Endodermal cell (in vitro differentiated cells): ENCODE measurements around the gene GRPR. TPM values are rescaled to one million over a fixed set of nuclear protein-coding genes. Genes with fewer than 3 reads are reported as not detected.

Source experiments
- DNase-seq: peaks from one replicate; pipeline ENCODE4 v3.0.0-alpha.2; 2017
- H3K27ac ChIP-seq: 2 replicates; pipeline ENCODE4 v1.5.1; 2013; ENCODE audit warnings: mild to moderate bottlenecking, low read depth, low read length, moderate library complexity
- H3K27me3 ChIP-seq: 2 replicates; pipeline ENCODE4 v1.6.1; 2013; ENCODE audit warnings: mild to moderate bottlenecking, low read length, moderate library complexity; ENCODE audit not compliant: insufficient read depth, control insufficient read depth, poor library complexity, severe bottlenecking
- H3K36me3 ChIP-seq: 2 replicates; pipeline ENCODE4 v1.7.0; 2013; ENCODE audit warnings: mild to moderate bottlenecking, low read length, moderate library complexity; ENCODE audit not compliant: control insufficient read depth, insufficient read depth
- H3K4me1 ChIP-seq: one replicate; pipeline ENCODE4 v1.7.0; 2013; ENCODE audit warnings: low read length; ENCODE audit not compliant: control insufficient read depth, insufficient read depth
- H3K4me3 ChIP-seq: 2 replicates; pipeline ENCODE4 v1.5.1; 2013; ENCODE audit warnings: mild to moderate bottlenecking, low read length, moderate library complexity
- H3K9ac ChIP-seq: 2 replicates; pipeline ENCODE4 v1.6.1; 2013; ENCODE audit warnings: mild to moderate bottlenecking, low read length, moderate library complexity; ENCODE audit not compliant: poor library complexity, severe bottlenecking; ENCODE audit errors: extremely low read depth
- H3K9me3 ChIP-seq: 2 replicates; pipeline ENCODE4 v1.6.1; 2013; ENCODE audit warnings: mild to moderate bottlenecking, low read length, moderate library complexity; ENCODE audit not compliant: control insufficient read depth
- H3K27ac Mint-ChIP-seq: 2 replicates; pipeline ENCODE4 v1.8.0; 2020; ENCODE audit warnings: mixed read lengths
- H3K27me3 Mint-ChIP-seq: 2 replicates; pipeline ENCODE4 v1.8.0; 2021; ENCODE audit warnings: mild to moderate bottlenecking, mixed read lengths; ENCODE audit not compliant: insufficient read depth
- H3K36me3 Mint-ChIP-seq: 2 replicates; pipeline ENCODE4 v1.8.0; 2020; ENCODE audit warnings: low read depth, mixed read lengths
- H3K4me1 Mint-ChIP-seq: 2 replicates; pipeline ENCODE4 v1.8.0; 2020; ENCODE audit warnings: mixed read lengths
- H3K4me3 Mint-ChIP-seq: 2 replicates; pipeline ENCODE4 v1.8.0; 2020; ENCODE audit warnings: mild to moderate bottlenecking, moderate library complexity, mixed read lengths
- H3K9me3 Mint-ChIP-seq: 2 replicates; pipeline ENCODE4 v1.8.0; 2020; ENCODE audit warnings: mild to moderate bottlenecking, mixed read lengths
- WGBS, 2 experiments: methylation state at CpG; one replicate each; pipeline versions ENCODE4 v1.1.5 to v1.1.7; 2013; ENCODE audit warnings: missing lambda C conversion rate in 2 of 2, mixed read lengths in 1 of 2; ENCODE audit not compliant: insufficient coverage in 1 of 2, insufficient read length in 1 of 2; 5-methylcytosine and 5-hydroxymethylcytosine counted together
- total RNA-seq, 2 donors: library from RNA; stranded (reverse); fragmentation: NEBNext Ultra II Directional in 1 of 2; extraction: Animal tissue kit (Norgen Biotek cat#: 25700) in 1 of 2; gene quantifications; 2 replicates in 1 of 2; 3 replicates in 1 of 2; pipeline ENCODE4 v1.2.1, GENCODE V29; 2021
- TF ChIP-seq, protein P1 (sequence below): fragments of 200-600 bp; sonication (generic); conservative IDR thresholded peaks from 2 replicates; pipeline ENCODE4 v1.5.0; 2021; ENCODE audit warnings: antibody characterized with exemption, mild to moderate bottlenecking

Gene GRPR
- total RNA-seq, 2 donors from 2014 or later: 20.8 to 63.1 TPM

DNA sequence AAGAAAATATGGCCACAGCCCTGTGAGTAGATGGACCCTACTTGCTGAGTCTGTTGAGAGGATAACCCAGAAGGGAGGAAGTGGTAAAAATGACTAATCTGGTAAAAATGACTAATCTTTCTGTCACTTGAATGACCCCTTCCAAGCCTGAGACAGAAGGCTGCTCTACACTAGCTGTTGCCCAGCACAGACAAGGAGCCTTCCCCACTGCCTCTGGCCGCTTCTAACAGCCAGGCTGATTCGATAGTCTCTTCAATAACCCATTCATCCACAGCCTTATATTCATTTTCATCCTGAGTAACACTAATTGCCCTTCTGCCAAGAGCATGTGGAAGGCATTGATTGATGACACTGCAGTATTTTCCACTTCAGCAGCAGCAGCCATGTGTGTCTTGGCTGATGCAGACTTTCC lies 62.4 kb downstream of the GRPR start:
- Histone ChIP-seq H3K27me3 (no peaks in the 10 kb centered on the region), H3K36me3 (no peaks in the 10 kb centered on the region), H3K4me3 (no peak overlapping the region), H3K9me3 (no peaks in the 10 kb centered on the region), H3K9ac (no peak overlapping the region), H3K27ac (no peak overlapping the region), H3K4me1 (peaks cover 3% of the 10 kb centered on the region)
- Mint-ChIP-seq H3K9me3 (no peaks in the 10 kb centered on the region), H3K27me3 (no peaks in the 10 kb centered on the region), H3K4me3 (peak overlapping the region; percentile 91), H3K36me3 (peaks cover 28% of the 10 kb centered on the region), H3K4me1 (peaks cover 61% of the 10 kb centered on the region), H3K27ac (peak overlapping the region; percentile 100)
- TF ChIP-seq, protein P1, sequence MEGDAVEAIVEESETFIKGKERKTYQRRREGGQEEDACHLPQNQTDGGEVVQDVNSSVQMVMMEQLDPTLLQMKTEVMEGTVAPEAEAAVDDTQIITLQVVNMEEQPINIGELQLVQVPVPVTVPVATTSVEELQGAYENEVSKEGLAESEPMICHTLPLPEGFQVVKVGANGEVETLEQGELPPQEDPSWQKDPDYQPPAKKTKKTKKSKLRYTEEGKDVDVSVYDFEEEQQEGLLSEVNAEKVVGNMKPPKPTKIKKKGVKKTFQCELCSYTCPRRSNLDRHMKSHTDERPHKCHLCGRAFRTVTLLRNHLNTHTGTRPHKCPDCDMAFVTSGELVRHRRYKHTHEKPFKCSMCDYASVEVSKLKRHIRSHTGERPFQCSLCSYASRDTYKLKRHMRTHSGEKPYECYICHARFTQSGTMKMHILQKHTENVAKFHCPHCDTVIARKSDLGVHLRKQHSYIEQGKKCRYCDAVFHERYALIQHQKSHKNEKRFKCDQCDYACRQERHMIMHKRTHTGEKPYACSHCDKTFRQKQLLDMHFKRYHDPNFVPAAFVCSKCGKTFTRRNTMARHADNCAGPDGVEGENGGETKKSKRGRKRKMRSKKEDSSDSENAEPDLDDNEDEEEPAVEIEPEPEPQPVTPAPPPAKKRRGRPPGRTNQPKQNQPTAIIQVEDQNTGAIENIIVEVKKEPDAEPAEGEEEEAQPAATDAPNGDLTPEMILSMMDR: no peak
- DNase-seq: peak; percentile 65
- 66% methylated on average over 2 of the region's 2 CpGs; no CpG with 5 or more reads in 1 of the 2 experiments for WGBS, 2 experiments

DNA sequence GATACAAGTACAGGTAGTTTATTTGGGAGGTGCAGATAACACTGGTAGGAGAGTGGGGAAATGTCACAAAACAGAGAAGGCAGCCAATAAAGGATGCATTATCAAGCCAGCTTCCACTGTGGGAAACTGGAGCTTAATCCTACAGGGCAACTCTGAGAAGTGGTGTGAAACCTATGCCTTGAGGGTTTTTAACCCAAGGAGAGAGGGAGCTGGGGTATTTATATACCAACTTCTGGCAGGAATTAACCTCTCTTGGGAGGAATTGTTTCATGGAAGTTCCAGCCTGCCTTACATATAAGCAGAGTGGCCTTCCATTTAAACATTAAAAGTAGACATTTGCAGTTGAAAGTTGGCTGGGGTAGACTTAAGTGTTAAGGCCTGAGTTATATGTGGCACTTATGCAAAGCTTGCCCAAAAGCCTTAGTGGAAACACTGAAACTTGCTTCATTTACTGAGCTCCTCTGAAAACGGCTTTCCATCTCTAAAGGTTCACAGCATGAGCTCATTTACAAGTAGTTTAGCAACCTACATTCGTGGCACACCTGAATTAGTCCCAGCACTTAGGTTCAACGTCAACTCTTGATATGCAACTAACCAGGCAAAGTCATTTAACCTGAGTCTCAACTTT lies 63.1 kb downstream of the GRPR start:
- H3K9me3 Mint-ChIP-seq: no peaks in the 10 kb centered on the region
- DNase-seq: peak; percentile 80
- TF ChIP-seq, protein P1: no peak
- peak overlapping the region; percentile 100 for H3K27ac Mint-ChIP-seq
- Histone ChIP-seq H3K9ac (no peak overlapping the region), H3K9me3 (no peaks in the 10 kb centered on the region), H3K27ac (no peak overlapping the region), H3K4me1 (peaks cover 3% of the 10 kb centered on the region), H3K27me3 (no peaks in the 10 kb centered on the region), H3K4me3 (no peak overlapping the region), H3K36me3 (no peaks in the 10 kb centered on the region)
- 20 to 35% methylated on average over 3 of the region's 3 CpGs for WGBS, 2 experiments
- peaks cover 20% of the 10 kb centered on the region for H3K36me3 Mint-ChIP-seq
- H3K4me1 Mint-ChIP-seq: peaks cover 59% of the 10 kb centered on the region
- H3K4me3 Mint-ChIP-seq: no peak overlapping the region
- H3K27me3 Mint-ChIP-seq: no peaks in the 10 kb centered on the region

DNA sequence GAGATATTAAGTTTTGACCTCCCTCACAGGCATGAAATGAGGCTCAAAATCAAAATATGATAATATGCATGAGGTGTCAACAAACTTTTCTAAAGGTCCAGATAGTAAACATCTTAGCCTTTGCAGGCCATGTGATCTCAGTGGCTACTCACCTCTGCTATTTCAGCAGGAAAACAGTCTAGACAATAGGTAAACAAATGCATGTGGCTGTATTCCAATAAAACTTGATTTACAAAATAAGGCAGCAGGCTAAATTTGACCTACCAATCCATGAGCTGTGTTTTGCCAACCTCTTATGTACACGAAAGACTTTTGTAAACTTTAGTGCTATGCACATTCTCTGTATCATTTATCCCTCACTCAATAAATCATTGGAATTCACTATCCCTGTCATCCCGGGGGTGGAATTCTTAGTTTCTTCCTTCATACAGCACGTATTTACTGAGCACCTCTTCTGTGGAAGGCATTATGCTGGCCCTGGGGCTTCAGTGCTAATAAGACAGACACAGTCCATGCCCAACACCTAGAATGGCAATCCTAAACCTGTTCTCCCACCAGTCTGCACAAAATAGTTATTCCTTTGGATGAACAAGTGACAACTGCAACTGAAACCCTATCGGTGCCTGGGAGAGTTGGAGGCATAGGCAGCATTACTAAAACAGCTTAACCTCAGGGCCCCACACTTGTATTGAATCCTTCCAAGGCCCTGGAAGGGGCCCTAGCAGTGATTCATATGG lies 63.8 kb downstream of the GRPR start:
- H3K4me1 ChIP-seq: peaks cover 3% of the 10 kb centered on the region
- Mint-ChIP-seq H3K4me3 (no peak overlapping the region), H3K4me1 (peaks cover 63% of the 10 kb centered on the region), H3K27me3 (no peaks in the 10 kb centered on the region), H3K27ac (peak overlapping the region; percentile 100), H3K36me3 (peaks cover 14% of the 10 kb centered on the region), H3K9me3 (no peaks in the 10 kb centered on the region)
- TF ChIP-seq, protein P1: no peak
- H3K27ac ChIP-seq: no peak overlapping the region
- H3K9ac ChIP-seq: no peak overlapping the region
- H3K27me3 ChIP-seq: no peaks in the 10 kb centered on the region
- 40 to 62% methylated on average over 3 to 4 of the region's 4 CpGs for WGBS, 2 experiments
- no peak overlapping the region for H3K4me3 ChIP-seq
- peak; percentile 67 for DNase-seq
- no peaks in the 10 kb centered on the region for H3K36me3 ChIP-seq
- no peaks in the 10 kb centered on the region for H3K9me3 ChIP-seq
